Fibroblast of skin of back (primary cell): ENCODE measurements around the gene HEPN1.
A peak's percentile ranks its signal among the peaks of the same experiment; 100 is the strongest.

Experiments used
- DNase-seq: peaks from one replicate; pipeline ENCODE4 v3.0.0-alpha.2; 2013

HEPN1 gene

DNA sequence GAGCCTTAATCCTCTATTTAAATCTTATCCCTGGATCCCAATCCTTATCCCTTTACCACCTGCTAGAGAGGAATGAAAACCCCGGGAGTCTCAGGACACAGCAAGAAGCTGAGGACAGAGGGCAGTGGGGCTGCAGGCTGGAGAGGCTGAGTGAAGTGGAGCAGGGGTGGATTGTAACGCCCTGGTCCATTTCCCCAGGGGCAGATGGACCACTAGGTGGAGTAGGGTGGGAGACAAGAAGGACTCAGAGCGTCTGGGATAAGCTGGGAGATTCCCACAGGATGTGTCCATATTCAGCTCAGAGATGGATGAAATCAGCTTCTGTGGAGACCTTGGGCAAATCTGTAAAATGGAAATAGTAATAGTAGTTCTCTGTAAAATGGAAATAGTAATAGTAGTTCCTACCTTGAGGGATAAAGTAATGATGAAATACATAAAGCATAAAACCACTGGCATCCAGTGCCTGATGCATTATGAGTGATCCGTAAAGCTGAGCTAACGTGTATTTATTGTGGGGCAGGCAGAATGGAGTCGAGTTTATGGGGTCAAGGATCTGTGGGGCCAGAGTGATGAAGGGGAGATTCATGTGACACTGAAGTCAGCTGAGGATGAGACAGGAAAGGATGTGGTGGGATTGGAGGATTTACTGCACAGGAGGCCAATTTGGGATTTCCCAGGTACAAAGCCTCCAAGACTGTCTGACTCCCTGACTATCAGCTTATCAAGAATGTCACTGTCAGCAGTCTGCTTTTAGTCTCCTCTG is 19.5 kb upstream of the HEPN1 start:
- DNase-seq, result no peak

DNA sequence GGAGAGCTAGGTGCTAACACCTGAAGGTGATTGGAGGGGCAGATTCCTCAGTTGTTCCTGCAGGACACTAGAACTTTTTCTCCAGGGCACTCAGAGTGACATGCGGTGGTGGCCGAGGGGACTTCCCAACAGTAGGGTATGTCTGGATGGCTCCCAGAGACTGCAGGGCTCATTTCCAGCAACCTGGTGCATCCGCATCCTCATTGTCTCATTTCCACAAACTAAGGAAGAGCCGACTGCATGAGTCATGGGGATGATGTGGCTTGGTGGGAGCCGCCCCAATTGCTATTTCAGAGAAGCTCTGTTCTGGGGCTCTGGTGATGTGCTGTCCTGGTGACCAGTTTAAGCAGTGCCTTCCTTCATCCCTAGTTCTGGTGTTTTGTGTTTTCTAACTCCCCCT is 18.6 kb upstream of the HEPN1 start:
- DNase-seq, result peak; percentile 96

DNA sequence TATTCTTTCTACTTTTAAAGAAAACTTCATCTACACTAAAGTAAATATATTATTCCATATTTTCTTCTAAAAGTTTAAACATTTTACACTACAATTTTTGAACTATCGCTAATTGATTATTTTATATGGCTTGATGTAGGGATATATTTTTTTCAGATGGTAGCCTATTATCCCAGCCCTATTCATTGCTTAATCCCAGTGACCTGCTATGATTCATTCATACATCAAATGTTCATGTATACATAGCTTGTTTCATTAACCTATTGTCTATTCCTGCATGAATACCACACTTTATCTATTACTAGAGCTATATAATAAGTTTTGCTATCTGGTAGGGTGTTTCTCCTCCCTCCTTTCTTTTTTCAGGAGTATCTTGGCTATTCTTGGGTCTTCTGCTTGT is 16.4 kb upstream of the HEPN1 start:
- no peak for DNase-seq

DNA sequence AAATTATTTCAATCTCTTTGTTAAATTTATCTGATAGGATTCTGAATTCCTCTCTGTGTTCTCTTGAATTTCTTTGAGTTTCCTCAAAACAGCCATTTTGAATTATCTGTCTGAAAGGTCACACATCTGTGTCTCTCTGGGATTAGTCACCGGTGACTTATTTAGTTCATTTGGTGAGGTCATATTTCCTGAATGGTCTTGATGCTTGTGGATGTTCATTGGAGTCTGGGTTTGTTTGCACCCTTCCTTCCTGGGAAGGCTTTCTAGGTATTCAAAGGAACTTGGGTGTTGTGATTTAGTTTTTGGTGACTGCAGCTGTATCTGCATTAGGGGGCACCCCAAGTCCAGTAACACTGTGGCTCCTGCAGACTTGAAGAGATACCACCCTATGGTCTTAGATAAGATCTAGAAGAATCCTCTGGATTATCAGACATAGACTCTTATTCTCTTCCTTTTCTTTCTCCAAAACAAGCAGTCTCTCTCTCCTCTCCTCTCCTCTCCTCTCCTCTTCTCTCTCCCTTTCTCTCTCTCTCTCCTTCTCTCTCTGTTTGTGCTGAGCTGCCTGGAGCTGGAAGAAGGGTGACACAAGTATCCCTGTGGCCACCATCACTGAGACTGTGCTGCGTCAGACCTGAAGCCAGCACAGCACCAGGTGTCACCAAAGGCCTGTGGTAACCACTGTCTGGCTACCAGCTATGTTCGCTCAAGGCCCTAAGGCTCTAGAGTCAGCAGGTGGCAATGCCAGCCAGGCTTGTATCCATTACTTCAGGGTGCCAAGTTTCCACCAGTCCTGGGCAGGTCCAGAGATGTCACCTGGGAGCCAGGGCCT is 3.3 kb upstream of the HEPN1 start:
- DNase-seq, result peak; percentile 52

DNA sequence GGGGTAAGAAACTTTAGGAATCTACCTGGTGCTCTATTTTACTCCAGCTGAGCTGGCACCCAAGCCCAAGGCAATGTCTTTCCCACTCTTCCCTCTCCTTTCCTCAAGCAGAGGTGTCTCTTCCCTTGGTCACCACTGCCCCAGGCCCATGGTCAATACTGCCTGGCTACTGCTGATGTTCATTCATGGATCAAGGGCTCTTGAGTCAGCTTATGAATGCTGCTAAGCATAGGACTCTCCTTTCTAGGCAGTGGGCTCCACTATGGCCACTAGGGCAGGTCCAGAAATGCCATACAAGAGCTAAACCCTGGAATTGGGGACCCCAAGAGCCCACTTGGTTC is 2.7 kb upstream of the HEPN1 start:
- no peak for DNase-seq

DNA sequence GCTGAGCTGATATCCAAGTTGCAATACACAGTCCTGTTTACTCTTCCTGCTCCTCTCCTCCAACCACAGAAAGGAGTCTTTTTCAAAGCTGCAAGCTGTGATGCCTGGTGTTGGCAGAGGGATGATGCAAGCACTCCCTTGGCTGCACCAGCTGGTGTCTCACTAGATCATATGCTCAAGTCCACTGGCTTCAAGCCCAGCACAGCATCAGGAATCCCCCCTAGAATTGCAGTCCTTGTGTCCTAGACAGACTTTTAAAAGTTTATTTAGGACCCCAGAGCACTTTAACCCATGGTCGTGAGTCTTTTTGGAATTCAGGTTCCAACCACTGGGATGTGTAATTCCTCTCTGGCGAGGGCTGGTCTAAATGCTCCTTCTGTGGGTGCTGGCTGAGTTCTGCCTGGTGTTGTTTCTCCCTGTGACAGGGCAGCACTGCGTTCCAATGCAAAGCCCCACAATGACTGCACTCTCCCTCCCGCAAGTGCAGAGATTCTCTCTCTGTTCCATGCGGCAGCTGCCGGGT is 1.9 kb upstream of the HEPN1 start:
- DNase-seq, result no peak

DNA sequence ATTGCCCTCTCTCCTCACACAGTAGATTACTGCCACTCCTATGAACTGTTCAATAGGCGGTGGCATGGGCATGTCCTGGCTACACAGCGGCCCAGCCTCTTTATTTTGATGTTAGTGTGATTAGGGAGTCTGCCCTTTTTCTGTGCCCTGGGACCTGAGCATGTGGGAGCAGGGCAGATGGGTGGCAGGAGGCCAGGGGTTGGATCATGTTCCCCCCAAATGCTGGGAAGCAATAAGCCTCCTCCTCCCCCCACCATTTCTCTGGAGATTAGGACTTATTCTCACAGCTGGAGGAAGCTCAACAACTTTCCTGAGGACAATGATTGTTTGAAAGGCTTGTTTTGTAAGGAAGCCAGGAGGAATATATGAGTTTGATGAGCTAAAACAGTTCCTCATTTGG is 848 bp downstream of the HEPN1 start:
- no peak for DNase-seq

DNA sequence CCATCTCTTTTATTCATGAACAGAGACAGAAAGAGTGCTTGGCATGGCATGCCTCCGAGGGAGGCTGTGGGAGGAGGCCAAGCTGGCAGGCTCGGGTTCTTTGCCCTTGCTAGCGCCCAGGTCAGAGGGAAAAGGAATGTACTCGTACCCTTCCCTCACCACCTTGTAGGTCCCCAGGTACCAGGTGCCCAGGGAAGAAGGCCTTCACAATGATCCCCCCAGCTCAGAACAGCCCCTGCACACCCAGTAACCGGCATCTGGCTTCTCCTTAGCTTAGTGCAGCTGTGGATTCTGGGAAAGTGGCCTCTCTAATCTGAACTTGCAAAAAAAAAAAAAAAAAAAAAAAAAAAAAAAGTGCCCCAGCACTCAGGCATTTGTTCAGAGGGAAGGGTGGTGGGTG is 1.3 kb downstream of the HEPN1 start:
- DNase-seq, result no peak

DNA sequence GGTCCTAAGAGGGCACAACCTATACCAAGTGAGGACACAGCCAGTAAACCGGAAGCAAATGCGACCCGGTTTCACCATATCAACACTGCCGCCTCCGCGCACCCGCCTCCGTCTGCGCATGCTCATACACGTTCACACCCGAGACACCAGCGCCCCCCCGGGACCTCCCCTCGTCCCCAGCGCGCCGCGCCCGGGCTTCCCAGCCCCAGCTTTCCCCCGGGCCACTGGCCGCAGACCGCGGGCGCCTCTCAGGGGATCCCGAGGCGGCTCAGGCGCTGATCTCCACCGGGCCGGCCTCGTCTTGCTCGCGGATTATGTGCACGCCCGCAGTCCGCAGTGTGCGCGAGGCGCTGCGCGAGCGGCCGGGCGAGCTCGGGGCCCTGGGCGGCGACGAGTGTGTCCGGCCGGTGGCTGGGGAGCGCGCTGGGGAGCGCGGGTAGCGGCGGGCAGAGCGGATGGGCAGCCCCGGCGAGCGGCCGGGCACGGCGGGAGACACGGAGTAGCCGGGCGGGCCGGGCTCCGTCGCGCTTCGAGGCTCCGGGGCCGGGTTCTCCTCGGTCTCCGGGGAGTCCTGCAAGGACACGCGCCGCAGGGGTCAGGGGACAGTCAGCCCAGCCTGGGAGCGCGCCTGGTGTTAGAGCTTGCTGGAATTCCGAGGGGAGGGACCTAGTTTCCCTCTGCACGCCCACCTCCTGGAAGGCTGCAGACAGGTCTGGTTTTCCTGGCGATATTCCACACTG is 2.0 kb downstream of the HEPN1 start:
- DNase-seq, result peak; percentile 84

DNA sequence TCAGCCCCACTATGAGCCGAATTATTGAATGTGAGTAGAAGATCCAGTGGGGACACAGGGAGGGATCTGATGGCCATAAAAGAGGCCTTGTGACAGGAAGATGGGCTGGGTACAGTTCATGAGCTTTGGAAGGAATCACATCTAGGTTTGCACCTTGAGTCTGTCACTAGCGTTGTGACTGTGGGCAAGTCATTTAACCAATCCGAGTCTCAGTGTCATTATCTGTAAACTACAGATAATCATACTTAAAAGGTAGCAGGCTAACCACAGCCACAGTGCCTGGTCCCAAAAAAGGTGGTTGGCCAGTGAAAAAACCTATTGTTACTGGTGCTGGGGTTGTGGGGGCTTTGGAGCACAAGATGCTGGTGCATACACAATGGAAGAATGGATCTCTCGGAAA is 3.8 kb downstream of the HEPN1 start:
- no peak for DNase-seq

DNA sequence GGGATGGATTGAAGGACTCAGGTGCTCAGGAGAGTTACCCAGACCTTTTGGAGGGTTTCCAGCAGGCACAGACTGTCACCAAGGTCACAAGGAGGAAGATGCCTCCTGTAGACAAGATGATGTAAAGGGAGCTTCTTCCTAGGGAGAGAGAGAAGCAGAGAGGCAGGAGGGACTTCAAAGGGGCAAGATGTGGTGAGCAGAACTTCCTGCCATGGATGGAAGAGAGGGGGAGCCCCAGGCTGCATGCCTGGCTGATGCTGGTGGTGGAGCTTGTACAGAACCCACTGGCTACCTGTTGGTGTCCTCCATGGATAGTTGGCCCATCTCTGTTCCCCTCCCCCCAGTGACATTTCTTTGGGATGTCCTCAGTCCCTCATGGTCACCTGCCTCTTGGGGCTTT is 4.2 kb downstream of the HEPN1 start:
- no peak for DNase-seq

DNA sequence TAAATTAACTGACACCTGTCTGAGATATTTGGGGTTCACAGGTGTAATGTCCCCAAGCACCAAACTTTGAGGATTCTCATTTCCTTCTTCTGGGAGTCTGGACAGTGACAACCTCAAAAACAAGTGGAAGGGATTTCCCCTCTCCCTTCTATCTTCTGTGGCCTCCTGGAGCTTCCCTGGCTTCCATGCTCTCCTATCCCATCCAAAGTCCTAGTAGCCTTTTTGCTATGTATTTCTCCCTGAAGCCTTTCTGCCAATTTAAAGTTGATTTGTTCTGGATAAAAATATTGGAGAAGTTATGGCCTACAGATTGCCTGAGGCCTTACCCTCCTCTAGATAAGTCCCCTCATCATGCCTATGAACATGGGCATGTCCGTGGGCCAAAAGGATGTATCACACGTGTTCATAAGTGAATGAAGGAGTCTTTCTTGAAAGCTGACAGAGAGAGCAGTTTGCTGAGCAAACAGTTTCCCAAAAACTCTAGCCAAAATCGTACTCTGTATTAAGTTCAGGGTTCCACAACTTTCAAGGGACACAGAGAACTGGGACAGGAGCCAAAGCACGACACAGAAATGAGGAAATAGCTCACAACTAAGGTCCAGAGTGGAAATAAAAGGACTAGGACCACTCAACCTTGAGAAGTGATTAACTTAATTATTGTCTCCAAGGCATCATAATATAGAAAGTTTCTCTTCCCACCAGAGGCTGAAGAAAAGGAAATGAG is 10.1 kb downstream of the HEPN1 start:
- DNase-seq, result no peak

DNA sequence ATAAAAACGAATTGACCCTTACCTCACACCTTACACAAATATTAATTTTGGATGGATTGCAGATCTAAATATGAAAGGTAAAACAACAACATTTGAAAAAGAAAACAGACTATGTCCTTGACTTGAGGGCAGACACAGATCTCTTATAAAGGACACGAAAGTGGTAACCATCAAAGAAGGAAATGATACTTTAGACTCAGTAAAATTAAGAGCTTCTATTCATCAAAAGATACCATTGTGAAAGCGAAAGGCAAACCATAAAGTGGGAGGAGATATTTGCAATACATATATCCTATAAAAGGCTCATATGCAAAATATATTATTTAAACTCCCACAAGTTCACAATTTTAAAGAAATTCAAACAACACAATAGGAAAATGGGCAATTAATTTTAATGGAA is 11.7 kb downstream of the HEPN1 start:
- DNase-seq, result no peak

DNA sequence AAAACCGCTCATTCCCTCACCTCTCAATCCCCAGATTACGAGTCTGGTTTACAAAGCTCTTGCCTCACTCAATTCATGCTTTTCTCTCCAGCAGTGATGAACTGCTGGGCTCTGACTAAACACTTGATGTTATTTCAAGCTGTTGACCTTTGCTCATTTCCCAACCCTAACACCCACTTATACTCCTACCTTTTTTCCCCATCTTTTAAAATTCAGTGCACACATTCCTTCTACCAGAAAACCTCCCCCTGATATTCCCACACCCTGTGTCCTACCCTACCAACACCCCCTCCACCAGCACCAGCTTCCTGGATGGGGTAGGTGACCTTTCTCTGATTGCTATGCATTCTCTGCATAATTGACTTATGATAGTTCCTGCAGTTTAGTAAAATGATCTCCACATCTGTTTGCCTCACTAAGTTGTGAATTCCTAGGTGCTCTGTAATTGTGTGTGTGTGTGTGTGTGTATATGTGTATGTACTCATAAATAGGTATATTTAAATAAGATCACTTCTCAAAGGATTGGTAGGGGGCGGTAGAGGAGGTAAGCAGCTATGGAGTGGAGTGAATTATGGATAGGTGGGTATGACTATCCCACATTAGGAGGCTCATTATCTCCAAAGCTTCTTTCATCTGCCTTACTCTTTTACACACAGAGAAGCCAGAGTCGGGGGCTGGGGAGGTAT is 16.0 kb downstream of the HEPN1 start:
- DNase-seq, result peak; percentile 47

DNA sequence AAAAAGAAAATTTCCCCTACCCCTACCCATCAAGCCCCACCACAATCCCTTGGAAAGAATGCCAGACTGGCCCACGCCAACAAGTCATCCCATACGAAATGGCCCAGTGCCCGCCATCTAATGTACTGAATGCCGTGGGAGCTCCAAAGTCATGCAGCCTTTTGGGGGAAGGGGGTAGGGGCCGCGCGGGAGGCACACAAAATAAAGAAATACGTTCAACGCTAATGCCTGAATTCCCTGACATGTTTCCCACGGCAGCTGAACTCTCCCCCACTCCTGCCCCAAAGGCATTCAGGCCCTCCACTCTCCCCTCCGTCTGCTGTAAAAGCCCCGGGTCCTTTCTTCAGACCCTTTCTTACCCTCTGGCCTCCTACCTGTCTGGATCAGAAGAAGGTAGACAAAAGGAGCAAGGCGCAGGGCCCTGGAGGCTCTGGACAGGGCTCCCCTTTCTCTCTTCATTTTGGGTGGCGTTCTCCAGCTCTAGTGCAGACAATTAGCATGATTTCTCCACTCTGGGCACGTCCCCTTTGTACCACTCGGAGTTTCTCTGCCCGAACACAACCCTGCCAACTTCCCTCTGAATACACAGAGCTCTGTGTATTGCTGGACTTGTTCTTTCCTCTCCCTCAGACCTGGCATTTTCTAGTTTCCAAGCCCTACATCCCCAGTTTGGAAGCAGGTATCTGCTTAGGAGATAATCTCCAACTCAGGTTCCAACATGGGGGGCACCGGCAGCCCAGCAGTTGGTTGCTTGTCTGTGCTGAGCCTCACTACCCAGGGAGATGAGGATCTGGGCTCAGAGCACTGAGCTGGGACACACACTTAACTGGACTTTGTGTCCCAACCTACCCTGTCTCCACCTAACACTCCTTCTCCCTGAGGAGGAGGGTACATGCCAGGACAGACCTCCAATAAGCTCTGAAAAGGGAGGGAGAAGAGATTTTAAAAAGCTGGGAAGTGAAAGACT is 16.8 kb downstream of the HEPN1 start, which contains the start of gene HEPACAM:
Gene HEPACAM, minus strand, starts transcription at position 500 of the 967 bp plus-strand sequence. Its CDS starts 41 bp downstream, at position 459.
- no peak for DNase-seq

DNA sequence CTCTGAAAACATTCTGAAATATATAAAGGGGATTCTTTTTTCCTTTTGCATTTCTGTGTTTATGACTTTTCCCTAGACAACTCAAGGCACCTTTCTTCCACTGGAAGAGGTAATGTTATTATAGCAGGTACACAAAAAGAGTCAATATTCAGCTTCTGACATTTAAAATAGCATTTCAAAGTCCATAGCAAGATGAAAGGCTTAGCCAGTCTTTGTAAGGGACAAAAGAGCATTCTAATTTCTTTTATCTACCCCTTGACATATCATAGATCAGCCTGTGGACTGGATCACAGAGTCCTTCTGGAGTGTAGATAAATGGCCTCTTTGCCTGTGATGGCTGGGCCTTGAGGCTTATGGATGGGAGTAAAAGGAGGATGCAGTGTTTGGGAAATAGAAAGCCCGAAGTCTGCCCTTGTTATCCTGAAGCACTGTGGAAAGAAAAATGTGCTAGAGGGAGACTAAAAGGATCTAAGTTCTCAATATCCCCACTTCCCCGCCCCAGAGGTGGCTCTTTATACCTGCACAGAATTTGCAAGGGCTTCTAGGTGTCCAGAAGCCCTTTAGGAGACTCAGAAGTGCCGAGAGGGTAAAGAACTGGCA is 18.4 kb downstream of the HEPN1 start:
- no peak for DNase-seq

DNA sequence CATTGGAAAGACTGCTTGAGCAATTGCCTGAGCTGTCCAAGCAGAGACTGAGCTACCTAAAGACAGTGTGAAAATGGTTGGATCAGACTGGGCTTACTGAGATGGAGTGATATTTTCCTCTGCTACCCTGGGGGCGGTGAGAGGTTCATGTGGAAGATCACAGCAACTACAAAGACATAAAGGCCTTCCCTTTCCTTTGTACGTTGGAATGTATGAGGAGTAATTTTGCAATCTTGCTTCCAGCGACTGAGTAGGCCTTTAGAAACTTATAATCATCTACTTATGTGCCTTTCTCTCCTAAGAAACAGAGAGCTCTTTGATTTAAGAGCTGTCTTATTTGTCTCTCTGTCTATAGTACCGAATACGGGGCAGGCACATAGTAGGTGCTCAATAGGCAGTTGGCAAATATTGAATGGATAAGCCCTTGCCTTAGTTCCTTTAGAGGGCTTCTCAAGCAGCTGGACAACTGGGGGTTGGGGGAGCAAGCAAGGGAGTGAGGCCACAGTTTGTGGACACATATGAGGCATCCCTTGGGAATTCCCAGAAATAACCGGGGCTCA is 19.2 kb downstream of the HEPN1 start:
- DNase-seq, result no peak

DNA sequence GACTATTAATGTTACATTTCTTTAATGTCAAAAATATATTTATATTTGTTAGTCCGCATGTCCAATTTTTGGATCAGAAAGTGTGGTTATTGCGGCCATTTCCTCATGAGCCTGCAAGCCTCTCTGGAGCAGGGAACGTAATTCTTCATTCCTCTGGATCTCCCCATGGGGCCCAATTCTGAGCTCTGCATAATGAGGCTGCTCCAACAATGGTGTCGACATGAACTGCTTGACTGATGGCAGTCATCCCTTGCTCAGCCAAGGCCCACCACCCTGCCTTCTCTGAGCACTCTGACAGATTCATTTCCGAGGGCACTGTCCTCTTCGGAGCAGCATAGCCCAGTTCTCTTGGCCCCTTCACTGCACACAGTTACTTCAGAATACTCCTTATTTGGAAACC is 19.9 kb downstream of the HEPN1 start:
- no peak for DNase-seq

DNA sequence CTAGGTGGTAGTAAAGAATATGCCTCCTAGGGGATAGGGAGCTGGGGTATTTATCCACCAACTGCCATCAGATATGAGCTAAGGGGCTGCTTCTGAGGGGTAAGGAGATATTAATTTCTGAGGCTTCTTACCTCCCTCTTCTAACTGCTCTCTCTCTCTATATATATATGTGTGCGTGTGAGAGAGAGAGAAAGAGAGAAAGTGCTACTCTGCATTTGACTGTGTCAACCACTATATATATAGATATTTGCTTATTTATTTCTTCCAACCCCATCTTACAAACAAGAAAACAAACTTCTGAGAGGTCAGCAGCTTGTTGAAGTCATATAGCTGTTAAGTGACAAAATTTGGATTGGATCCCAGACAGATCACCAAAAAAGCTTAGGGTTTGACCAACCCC is 22.7 kb downstream of the HEPN1 start:
- no peak for DNase-seq
